ENCODE measurements around the gene ESYT1. TPM values are rescaled to one million over a fixed set of nuclear protein-coding genes. Genes with fewer than 3 reads are reported as not detected.

The ESYT1 gene
- total and polyA plus RNA-seq, 2 donors (not counting 3 experiments of a cell fraction or from before 2014, with no cell fraction given), result 161 to 234 TPM

DNA sequence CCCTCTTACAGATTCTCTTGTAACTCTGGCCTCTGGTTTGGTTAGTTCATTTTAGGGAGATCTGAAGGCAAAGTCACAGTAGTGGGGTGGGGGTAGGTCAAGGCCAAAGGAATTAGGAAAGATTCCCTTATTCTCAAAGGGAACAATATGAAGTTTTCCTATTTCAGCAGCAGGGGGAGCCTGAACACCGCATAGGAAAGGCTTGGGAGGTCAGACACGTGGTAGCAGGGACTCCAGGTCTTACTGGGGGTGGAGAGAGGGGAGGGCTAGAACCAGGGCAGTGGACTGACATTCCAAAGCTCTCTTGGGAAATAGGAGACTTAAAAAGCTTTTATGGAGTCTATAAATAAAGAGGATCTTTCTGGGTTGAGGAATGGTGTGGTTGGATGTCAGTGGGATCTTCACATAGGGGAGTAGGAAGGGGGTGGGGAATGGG, 8.7 kb upstream of the ESYT1 start:
- dilution Hi-C loops (cut with MboI; ENCODE audit: extremely low pct_ligation_motif_present, low sequenced_read_pairs) (no loop called here), intact Hi-C loops (cut with micrococcal nuclease) (loop anchor here (1.0 kb wide), 4 partner anchors 41 to 345 kb away; partner anchors contain the start of genes NABP2 and SMARCC2)
- H3K4me2 ChIP-seq (ENCODE audit: insufficient read depth, low read length), result peak overlapping the region; percentile 71
- peak overlapping the region; percentile 47 for H3K27ac ChIP-seq (ENCODE audit: insufficient read depth, low read depth, low read length)
- peaks cover 24% of the 10 kb centered on the region for H3K79me2 ChIP-seq (ENCODE audit: control insufficient read depth, insufficient read depth, low read length)
- peaks cover 0 to 13% of the 10 kb centered on the region in 2 experiments for H3K36me3 ChIP-seq (ENCODE audit: control insufficient read depth in 2 of 2, extremely low read depth in 1 of 2, insufficient read depth in 2 of 2, low read length in 2 of 2)
- peaks cover 24% of the 10 kb centered on the region for H3K4me1 ChIP-seq (ENCODE audit: control insufficient read depth, extremely low read depth, insufficient read depth, low read length)
- H4K20me1 ChIP-seq (replicated peaks; ENCODE audit: control insufficient read depth, extremely low read depth, insufficient read depth, low read length), result no peaks in the 10 kb centered on the region
- TF ChIP-seq CTCF (IDR thresholded peaks at IDR 0.05; ENCODE audit: extremely low read depth in 1 of 2, insufficient read depth in 1 of 2, low read depth in 1 of 2, low read length in 2 of 2), result peak; percentile 66 to 75
- TF ChIP-seq, protein P1, sequence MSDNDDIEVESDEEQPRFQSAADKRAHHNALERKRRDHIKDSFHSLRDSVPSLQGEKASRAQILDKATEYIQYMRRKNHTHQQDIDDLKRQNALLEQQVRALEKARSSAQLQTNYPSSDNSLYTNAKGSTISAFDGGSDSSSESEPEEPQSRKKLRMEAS (IDR thresholded peaks at IDR 0.05; ENCODE audit: insufficient read depth, insufficient read length), result peak; percentile 91
- no peak for TF ChIP-seq POLR2AphosphoS5 (IDR thresholded peaks at IDR 0.05; ENCODE audit: insufficient read depth, low read depth, low read length)
- peak; percentile 92 for TF ChIP-seq MYC (IDR thresholded peaks at IDR 0.05; ENCODE audit: low read depth, low read length)
- TF ChIP-seq GATA2 (IDR thresholded peaks at IDR 0.05; ENCODE audit: insufficient read depth, insufficient read length, low read depth, low read length), result no peak
- no peak for TF ChIP-seq EZH2 (IDR thresholded peaks at IDR 0.05; ENCODE audit: borderline replicate concordance, low read depth, low read length, severe bottlenecking)
- H3K9me1 ChIP-seq (replicated peaks; ENCODE audit: control insufficient read depth, extremely low read depth, insufficient read depth, low read length), result no peaks in the 10 kb centered on the region
- BruUV-seq (replicated peaks), result no TSS peak
- DNase-seq (ENCODE audit: low read depth, low spot score) (peak; percentile 79), FAIRE-seq (peak; percentile 92)
- H3K27me3 ChIP-seq (ENCODE audit: control insufficient read depth in 2 of 2, insufficient read depth in 2 of 2, low read length in 2 of 2), result no peaks in the 10 kb centered on the region
- H3K4me3 ChIP-seq (replicated peaks in 1 of 3; ENCODE audit: insufficient read depth in 1 of 3, low read depth in 1 of 3, low read length in 3 of 3), result peak overlapping the region in 1 of 3 experiments; percentile 60
- H3K9ac ChIP-seq (replicated peaks; ENCODE audit: extremely low read depth, insufficient read depth, low read length), result no peak overlapping the region
- ChIA-PET POLR2A (interaction anchor here (0.6 to 3.0 kb wide), 5 partner anchors 9 to 378 kb away, joined by 4 to 20 read pairs (median 8); partner anchors contain the start of genes ESYT1 and MYL6), CTCF (interaction anchor here (0.5 to 11.9 kb wide), 16 partner anchors 8 to 510 kb away, joined by 3 to 236 read pairs (median 5); partner anchors contain the start of genes ANKRD52, ESYT1, MYL6 and PA2G4)
- no peak overlapping the region for H2AFZ ChIP-seq (ENCODE audit: low read depth, low read length)
- H3K9me3 ChIP-seq (replicated peaks; ENCODE audit: control insufficient read depth, insufficient read depth, low read length), result no peaks in the 10 kb centered on the region
